H1 (cell line): Measurements from ENCODE around the gene CAPN8. TPM values are rescaled to one million over a fixed set of nuclear protein-coding genes. Genes with fewer than 3 reads are reported as not detected.

ENCODE experiments used
- CTCF ChIA-PET: fragments of 300-600 bp; sonication (Branson Sonifier 250); formaldehyde crosslinking; loops from one replicate; lab custom pipeline; 2021; ENCODE audit not compliant: partially characterized antibody; lab: Charles Lee
- POLR2A ChIA-PET: fragments of 300-600 bp; sonication (Branson Sonifier 250); formaldehyde crosslinking; loops from one replicate; lab custom pipeline; 2021; ENCODE audit warnings: inconsistent platforms; ENCODE audit not compliant: partially characterized antibody; lab: Charles Lee
- DNase-seq, 2 experiments: peaks; one replicate each; pipeline versions ENCODE4 v3.0.0 to v3.0.0-alpha.2; 2010 to 2022; ENCODE audit warnings: low spot score in 2 of 2, low read depth in 1 of 2, mixed read lengths in 1 of 2
- FAIRE-seq: peaks from 2 replicates; lab custom pipeline; 2011; peaks lifted over from hg19 to GRCh38; lab: Jason Lieb, UNC
- H2AFZ ChIP-seq: 2 replicates; pipeline ENCODE4 v1.8.1; 2012; ENCODE audit warnings: low read length, inconsistent platforms
- H2AK5ac ChIP-seq: 2 replicates; pipeline ENCODE4 v1.6.1; 2013; ENCODE audit warnings: low read depth, low read length
- H2BK120ac ChIP-seq: replicated peaks from 2 replicates; pipeline ENCODE3; 2013; ENCODE audit warnings: low read depth, low read length, inconsistent platforms
- H2BK12ac ChIP-seq: 2 replicates; pipeline ENCODE4 v1.6.1; 2013; ENCODE audit warnings: low read depth, low read length
- H2BK15ac ChIP-seq: 2 replicates; pipeline ENCODE4 v1.6.1; 2013; ENCODE audit warnings: low read length
- H2BK20ac ChIP-seq: 2 replicates; pipeline ENCODE4 v1.6.1; 2013; ENCODE audit warnings: low read length
- H2BK5ac ChIP-seq: 2 replicates; pipeline ENCODE4 v1.6.1; 2013; ENCODE audit warnings: low read depth, low read length
- H3K14ac ChIP-seq: 2 replicates; pipeline ENCODE4 v1.6.1; 2013; ENCODE audit warnings: inconsistent platforms; ENCODE audit not compliant: insufficient read length
- H3K18ac ChIP-seq: 2 replicates; pipeline ENCODE4 v1.6.1; 2013; ENCODE audit warnings: low read length; ENCODE audit errors: extremely low read depth
- H3K23ac ChIP-seq: 2 replicates; pipeline ENCODE4 v1.6.1; 2013; ENCODE audit warnings: inconsistent platforms; ENCODE audit not compliant: insufficient read length
- H3K23me2 ChIP-seq: 2 replicates; pipeline ENCODE4 v1.6.1; 2013; ENCODE audit warnings: low read depth, low read length
- H3K27ac ChIP-seq: 2 replicates; pipeline ENCODE4 v1.6.1; 2011; ENCODE audit warnings: low read depth, low read length, inconsistent platforms
- H3K27me3 ChIP-seq, 4 experiments: replicated peaks in 1 of 4; 1 replicate in 1 of 4; 2 replicates in 3 of 4; pipeline versions ENCODE4 v1.6.1 to v1.8.1; 2011 to 2013; ENCODE audit warnings: low read length in 3 of 4, mild to moderate bottlenecking in 3 of 4, inconsistent platforms in 2 of 4, mixed read lengths in 2 of 4, moderate library complexity in 1 of 4; ENCODE audit not compliant: control insufficient read depth in 3 of 4, insufficient read depth in 3 of 4; ENCODE audit errors: extremely low read depth in 1 of 4
- H3K36me3 ChIP-seq, 4 experiments: 2 replicates each; pipeline versions ENCODE4 v1.6.1 to v1.8.1; 2011 to 2013; ENCODE audit warnings: mild to moderate bottlenecking in 4 of 4, low read length in 3 of 4, moderate library complexity in 2 of 4, control low read depth in 1 of 4, inconsistent platforms in 1 of 4; ENCODE audit not compliant: insufficient read depth in 4 of 4, control insufficient read depth in 2 of 4
- H3K4ac ChIP-seq: replicated peaks from 2 replicates; pipeline ENCODE3; 2013; ENCODE audit warnings: low read length, low read depth, mixed read lengths, inconsistent platforms; ENCODE audit not compliant: insufficient read length
- H3K4me1 ChIP-seq, 4 experiments: replicated peaks in 1 of 4; 1 replicate in 1 of 4; 2 replicates in 3 of 4; pipeline versions ENCODE4 v1.6.1 to v1.8.1; 2011 to 2013; ENCODE audit warnings: low read length in 3 of 4, inconsistent platforms in 2 of 4, mixed read lengths in 1 of 4; ENCODE audit not compliant: insufficient read depth in 4 of 4, control insufficient read depth in 3 of 4
- H3K4me2 ChIP-seq, 2 experiments: 2 replicates each; pipeline versions ENCODE4 v1.6.1 to v1.8.1; 2011 to 2013; ENCODE audit warnings: low read depth in 2 of 2, low read length in 2 of 2, control low read depth in 1 of 2, inconsistent platforms in 1 of 2, mild to moderate bottlenecking in 1 of 2; ENCODE audit not compliant: insufficient read depth in 1 of 2
- H3K4me3 ChIP-seq, 4 experiments: fragments of 200-600, 300-600 bp in 1 of 4; sonication (generic), shearing (Covaris generic), sonication (Bioruptor Twin) in 1 of 4; 2 replicates each; pipeline versions ENCODE4 v1.5.1 to v1.8.1; 2011 to 2016; ENCODE audit warnings: low read length in 4 of 4, low read depth in 3 of 4, control low read depth in 2 of 4, inconsistent platforms in 2 of 4, mild to moderate bottlenecking in 2 of 4, mixed read lengths in 1 of 4, moderate library complexity in 1 of 4; ENCODE audit not compliant: insufficient read depth in 2 of 4; ENCODE audit errors: extremely low read depth in 1 of 4
- H3K56ac ChIP-seq: replicated peaks from 2 replicates; pipeline ENCODE3; 2013; ENCODE audit warnings: low read depth, mild to moderate bottlenecking, mixed read lengths, low read length, inconsistent platforms; ENCODE audit not compliant: insufficient read length
- H3K79me1 ChIP-seq: 2 replicates; pipeline ENCODE4 v1.6.1; 2013; ENCODE audit warnings: low read depth, low read length, control low read depth
- H3K79me2 ChIP-seq, 2 experiments: 2 replicates each; pipeline versions ENCODE4 v1.6.1 to v1.8.1; 2012 to 2013; ENCODE audit warnings: low read length in 2 of 2, mild to moderate bottlenecking in 2 of 2, inconsistent platforms in 1 of 2; ENCODE audit not compliant: insufficient read depth in 2 of 2, control insufficient read depth in 1 of 2
- H3K9ac ChIP-seq, 4 experiments: replicated peaks in 1 of 4; 1 replicate in 1 of 4; 2 replicates in 3 of 4; pipeline versions ENCODE4 v1.6.1 to v1.8.1; 2011 to 2013; ENCODE audit warnings: low read depth in 3 of 4, low read length in 3 of 4, control low read depth in 2 of 4, mild to moderate bottlenecking in 2 of 4, moderate library complexity in 2 of 4, inconsistent platforms in 1 of 4; ENCODE audit errors: extremely low read depth in 1 of 4
- H3K9me3 ChIP-seq, 2 experiments: 2 replicates each; pipeline versions ENCODE4 v1.6.1 to v1.8.1; 2012 to 2013; ENCODE audit warnings: mild to moderate bottlenecking in 2 of 2, moderate library complexity in 2 of 2, control low read depth in 1 of 2, inconsistent platforms in 1 of 2, low read depth in 1 of 2, low read length in 1 of 2, mixed read lengths in 1 of 2; ENCODE audit not compliant: insufficient read depth in 2 of 2
- H4K20me1 ChIP-seq, 2 experiments: replicated peaks in 1 of 2; 2 replicates each; pipeline versions ENCODE3 to v1.8.1; 2011 to 2013; ENCODE audit warnings: inconsistent platforms in 2 of 2, low read length in 2 of 2, mild to moderate bottlenecking in 1 of 2; ENCODE audit not compliant: insufficient read depth in 2 of 2, control insufficient read depth in 1 of 2
- H4K5ac ChIP-seq: 2 replicates; pipeline ENCODE4 v1.6.1; 2013; ENCODE audit warnings: low read length, low read depth, mixed read lengths, inconsistent platforms; ENCODE audit not compliant: insufficient read length
- H4K8ac ChIP-seq: 2 replicates; pipeline ENCODE4 v1.8.0; 2013; ENCODE audit warnings: mild to moderate bottlenecking, moderate library complexity, low read length, inconsistent platforms; ENCODE audit not compliant: insufficient read depth; ENCODE audit errors: extremely low read depth
- H4K91ac ChIP-seq: replicated peaks from 2 replicates; pipeline ENCODE3; 2013; ENCODE audit warnings: low read length, mixed read lengths, inconsistent platforms; ENCODE audit not compliant: insufficient read length
- NRF1 ChIP-seq: IDR thresholded peaks from 2 replicates; pipeline ENCODE4 v1.6.1; 2011; ENCODE audit warnings: mild to moderate bottlenecking, low read depth, low read length, improper control_type of control experiment
- RBBP5 ChIP-seq: IDR thresholded peaks from 2 replicates; pipeline ENCODE4 v1.7.1; 2012; ENCODE audit warnings: low read depth, mild to moderate bottlenecking, inconsistent platforms, low read length, moderate library complexity, borderline replicate concordance
- WGBS, 2 experiments: shearing (Covaris generic) in 1 of 2; methylation state at CpG; one replicate each; pipeline versions ENCODE4 v1.1.6 to v1.1.7; 2013 to 2015; ENCODE audit warnings: low lambda C conversion rate in 2 of 2, mixed read lengths in 2 of 2, inconsistent platforms in 1 of 2, low coverage in 1 of 2, missing lambda C conversion rate in 1 of 2; ENCODE audit not compliant: insufficient replicate concordance in 2 of 2, insufficient coverage in 1 of 2, insufficient read length in 1 of 2; ENCODE audit errors: extremely low coverage in 1 of 2, missing lambda C conversion rate in 1 of 2; 5-methylcytosine and 5-hydroxymethylcytosine counted together
- polyA plus RNA-seq, 7 experiments: library from polyadenylated mRNA; depleted of rRNA in 3 of 7; stranded (reverse) in 5 of 7; unstranded in 2 of 7; fragments of >200 nt in 5 of 7; fragments of 200-250 nt in 2 of 7; gene quantifications; 1 replicate in 5 of 7; 2 replicates in 1 of 7; 4 replicates in 1 of 7; pipeline versions ENCODE4 v1.2.1 to v1.2.3, GENCODE V29; 2011 to 2013; ENCODE audit warnings: missing spikeins in 2 of 7, mixed read lengths in 2 of 7
- total RNA-seq: library from RNA; stranded (reverse); fragmentation: NEBNext Ultra II Directional; extraction: Animal tissue kit (Norgen Biotek cat#: 25700); gene quantifications from 2 replicates; pipeline ENCODE4 v1.2.1, GENCODE V29; 2021

Gene CAPN8
- total and polyA plus RNA-seq, 2 of the 8 experiments (the other 6 are each of a cell fraction or from before 2014, with no cell fraction given) = 0.20 to 0.26 TPM

DNA sequence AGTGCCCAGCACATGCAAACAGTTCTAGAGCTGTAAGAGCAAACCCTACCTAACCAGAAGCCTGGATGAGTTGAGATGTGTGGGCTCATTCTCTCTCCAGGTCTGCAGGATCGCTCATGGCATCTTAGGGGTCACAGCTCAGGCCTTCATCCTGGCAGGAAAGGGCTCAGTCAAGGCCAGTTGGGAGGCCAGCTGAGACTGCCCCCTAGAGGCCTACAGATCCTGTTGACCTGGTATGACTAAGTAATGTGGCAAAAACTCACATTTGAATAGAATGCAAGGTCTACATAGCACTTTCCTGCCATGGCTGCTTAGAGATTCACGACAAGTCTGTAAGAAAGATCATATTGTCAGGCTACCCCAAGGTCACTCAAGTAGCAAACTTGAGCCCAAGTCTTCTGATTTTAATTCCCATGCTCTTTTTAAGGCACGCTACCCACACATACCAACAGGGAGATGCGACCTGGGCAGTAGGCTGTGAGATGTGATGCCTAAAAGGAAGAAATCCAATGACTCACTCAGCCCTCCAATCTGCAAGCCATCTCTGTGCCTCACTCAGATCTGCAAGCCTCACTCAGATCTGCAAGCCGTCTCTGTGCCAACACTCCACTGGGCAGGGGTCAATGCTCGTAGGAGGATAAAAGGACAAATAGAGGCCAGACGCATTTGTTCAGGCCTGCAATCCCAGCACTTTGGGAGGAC, 5.1 kb upstream of the CAPN8 start:
- H3K14ac ChIP-seq = no peak overlapping the region
- H3K36me3 ChIP-seq = no peaks in the 10 kb centered on the region
- H2AK5ac ChIP-seq = no peak overlapping the region
- H3K9me3 ChIP-seq = peaks cover 12 to 20% of the 10 kb centered on the region in 2 experiments
- H4K8ac ChIP-seq = no peak overlapping the region
- H2BK5ac ChIP-seq = no peak overlapping the region
- no peak overlapping the region for H3K56ac ChIP-seq
- H2BK12ac ChIP-seq = no peak overlapping the region; the same call in 1 of the 2 replicates
- no peak overlapping the region; the same call in 1 of the 2 replicates for H3K18ac ChIP-seq
- H3K4me1 ChIP-seq = no peaks in the 10 kb centered on the region; a peak in 2 of 7 replicates
- no peak overlapping the region for H3K4ac ChIP-seq
- H3K79me1 ChIP-seq = no peaks in the 10 kb centered on the region
- H4K91ac ChIP-seq = no peak overlapping the region
- no peak overlapping the region for H2BK20ac ChIP-seq
- no peaks in the 10 kb centered on the region for H3K79me2 ChIP-seq
- peak; percentile 94 for FAIRE-seq
- H2BK15ac ChIP-seq = peak overlapping the region; percentile 76; the same call in 1 of the 2 replicates
- no peak overlapping the region for H3K4me3 ChIP-seq
- no peak overlapping the region for H3K4me2 ChIP-seq
- H3K9ac ChIP-seq = no peak overlapping the region
- no peak overlapping the region; the same call in 1 of the 2 replicates for H2AFZ ChIP-seq
- no peaks in the 10 kb centered on the region for H3K23me2 ChIP-seq
- ChIA-PET CTCF (interaction anchor here (0.5 to 7.7 kb wide), 28 partner anchors 10 to 522 kb away, joined by 3 to 60 read pairs (median 5); no protein-coding TSS in a partner anchor), POLR2A (interaction anchor here (0.8 to 1.2 kb wide), 2 partner anchors 9 to 13 kb away, joined by 3 read pairs; no protein-coding TSS in a partner anchor)
- no peaks in the 10 kb centered on the region for H4K20me1 ChIP-seq
- 71% methylated on average over 7 of the region's 7 CpGs; no CpG with 5 or more reads in 1 of the 2 experiments for WGBS, 2 experiments
- no peak overlapping the region for H3K27ac ChIP-seq
- no peaks in the 10 kb centered on the region for H3K27me3 ChIP-seq
- peak; percentile 53 to 64 for DNase-seq
- H4K5ac ChIP-seq = no peak overlapping the region
- H2BK120ac ChIP-seq = no peak overlapping the region
- H3K23ac ChIP-seq = no peak overlapping the region
- TF ChIP-seq RBBP5 (no peak), NRF1 (no peak)
